GM21381 (cell line): ENCODE results near the gene KCNB1.

ENCODE experiments used
- ATAC-seq: cut with Tn5 transposase; IDR thresholded peaks from one replicate; pipeline ENCODE4 v1.9.1; 2021; ENCODE audit warnings: mild to moderate bottlenecking, moderate library complexity; ENCODE audit not compliant: unreplicated experiment

The KCNB1 gene

DNA sequence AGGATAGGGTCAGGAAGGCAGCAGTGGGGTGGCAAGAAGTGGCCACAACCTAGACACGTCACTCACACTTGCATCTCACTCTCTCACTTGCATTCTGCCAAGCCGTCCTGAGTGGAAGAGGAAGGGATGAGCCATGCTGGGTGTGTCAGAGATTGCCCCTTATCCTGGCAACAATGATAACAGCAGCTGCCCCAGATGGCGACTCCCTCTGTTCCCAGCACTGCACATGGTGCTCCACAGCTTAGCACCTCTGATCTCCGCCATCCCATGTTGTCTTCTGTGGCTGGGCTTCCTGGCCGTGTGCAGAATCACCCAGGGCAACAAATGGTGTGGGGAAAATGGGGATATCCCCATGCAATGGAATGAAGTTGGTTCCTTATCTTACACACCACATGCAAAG, 11.1 kb downstream of the KCNB1 start:
- ATAC-seq = no peak

DNA sequence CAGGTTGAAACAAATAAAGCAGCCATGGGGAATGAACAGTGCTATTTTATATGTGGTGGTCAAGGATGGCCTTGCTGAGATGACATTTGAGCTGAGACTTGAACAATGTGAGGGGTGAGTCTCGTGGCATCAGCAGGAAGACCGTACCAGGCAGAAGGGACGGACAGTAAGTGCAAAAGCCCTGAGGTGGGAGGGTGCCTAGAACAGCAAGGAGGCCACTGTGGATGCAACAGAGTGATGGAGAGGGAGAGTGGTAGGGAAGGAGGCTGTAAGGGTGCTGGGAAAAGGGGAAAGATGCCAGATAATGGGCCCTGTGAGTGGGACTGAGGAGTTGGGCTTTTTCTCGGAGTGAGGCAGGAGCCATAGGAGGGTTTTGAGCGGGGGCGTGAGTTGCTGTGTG, 11.5 kb downstream of the KCNB1 start:
- ATAC-seq = no peak

DNA sequence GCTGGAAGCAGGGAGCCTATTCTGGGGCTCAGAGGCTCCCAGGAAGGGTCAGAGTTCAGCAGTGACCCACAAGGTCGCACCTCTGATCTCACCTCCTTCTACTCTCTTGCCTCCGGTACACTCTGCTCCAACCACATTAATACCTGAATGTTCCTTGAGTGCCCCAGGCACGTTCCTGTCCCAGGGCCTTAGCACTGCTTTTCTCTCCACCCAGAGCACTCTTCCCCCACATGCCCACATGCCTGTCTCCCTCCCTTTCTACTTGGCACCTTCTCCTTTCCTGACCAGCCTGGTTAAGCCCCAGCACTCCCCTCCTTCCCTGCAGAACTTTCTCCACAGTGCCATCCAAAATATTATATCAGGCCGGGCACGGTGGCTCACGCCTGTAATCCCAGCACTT, 13.4 kb downstream of the KCNB1 start:
- ATAC-seq = no peak

DNA sequence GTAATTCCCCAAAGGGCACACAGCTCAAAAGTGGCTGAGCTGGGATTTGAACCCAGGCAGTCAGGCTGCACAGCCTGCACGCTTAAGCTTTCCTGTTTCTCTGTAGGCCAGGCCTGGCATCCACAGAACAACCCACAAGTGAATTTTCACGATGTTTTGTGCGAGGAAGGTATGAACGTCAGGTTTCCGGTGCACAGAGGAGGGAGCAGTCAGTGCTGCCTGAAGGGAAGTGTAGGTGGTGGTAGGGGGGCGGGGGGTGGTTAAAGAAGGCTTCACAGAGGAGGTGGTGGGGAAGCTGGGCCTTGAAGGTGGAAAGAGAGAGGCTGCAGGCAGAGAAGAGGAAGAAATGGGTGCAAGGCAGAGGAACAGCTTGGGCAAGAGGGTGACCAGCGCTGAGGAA, 14.1 kb downstream of the KCNB1 start:
- no peak for ATAC-seq

DNA sequence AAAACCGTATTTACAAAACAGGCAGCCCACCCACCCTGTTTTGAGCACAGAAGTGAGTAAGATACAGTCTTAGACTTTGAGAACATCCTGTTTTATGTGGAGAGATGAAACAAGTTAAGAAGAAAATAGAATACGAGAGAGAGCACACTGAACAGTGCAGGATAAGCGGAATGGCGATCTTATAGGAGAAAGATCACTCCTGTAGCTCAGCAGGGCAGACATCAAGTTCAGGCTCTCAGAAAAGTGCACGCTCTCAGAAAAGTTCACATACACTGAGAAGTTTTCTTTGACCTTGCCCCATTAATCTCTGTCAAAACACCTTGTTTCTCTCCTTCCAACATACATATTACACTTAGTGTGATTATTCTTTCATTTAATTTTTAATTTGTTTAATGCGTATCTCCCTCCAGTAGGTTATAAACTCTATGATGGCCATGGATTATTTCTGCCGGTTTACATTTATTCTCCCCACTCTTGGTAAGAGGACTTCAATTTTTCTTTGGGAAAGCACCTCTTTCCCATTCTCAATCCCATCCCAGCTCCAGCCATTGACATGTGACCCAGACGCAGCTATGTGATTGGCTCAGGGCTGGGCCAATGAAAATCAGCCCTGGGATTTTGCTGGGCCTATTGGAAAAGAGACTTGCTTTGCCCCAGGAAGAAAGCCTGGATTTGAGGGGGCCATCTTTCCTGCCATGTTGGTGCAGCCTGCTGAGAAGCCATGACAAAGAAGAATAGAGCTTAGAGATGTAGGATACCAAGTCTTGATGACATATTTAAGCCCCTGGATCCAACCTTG, 16.2 kb downstream of the KCNB1 start:
- ATAC-seq = no peak

DNA sequence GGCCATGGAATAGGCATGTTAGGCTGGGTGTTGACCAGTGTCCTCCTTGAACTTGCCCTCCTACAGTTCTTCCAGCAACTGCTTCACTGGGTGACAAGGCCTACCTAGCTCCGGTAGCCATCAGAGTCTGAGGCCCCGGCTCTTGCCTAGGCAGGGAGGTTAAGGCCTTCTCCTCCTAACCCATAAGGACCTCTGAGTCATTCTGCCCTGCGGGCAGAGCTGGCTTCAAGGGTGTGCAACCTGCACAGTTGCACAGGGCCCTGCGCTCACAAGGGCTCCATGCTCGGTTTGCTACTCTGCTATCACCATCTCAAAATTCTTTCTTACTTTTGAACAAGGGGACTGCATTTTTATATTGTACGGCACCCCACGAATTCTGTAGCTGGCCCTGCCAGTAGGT, 17.9 kb downstream of the KCNB1 start:
- no peak for ATAC-seq

DNA sequence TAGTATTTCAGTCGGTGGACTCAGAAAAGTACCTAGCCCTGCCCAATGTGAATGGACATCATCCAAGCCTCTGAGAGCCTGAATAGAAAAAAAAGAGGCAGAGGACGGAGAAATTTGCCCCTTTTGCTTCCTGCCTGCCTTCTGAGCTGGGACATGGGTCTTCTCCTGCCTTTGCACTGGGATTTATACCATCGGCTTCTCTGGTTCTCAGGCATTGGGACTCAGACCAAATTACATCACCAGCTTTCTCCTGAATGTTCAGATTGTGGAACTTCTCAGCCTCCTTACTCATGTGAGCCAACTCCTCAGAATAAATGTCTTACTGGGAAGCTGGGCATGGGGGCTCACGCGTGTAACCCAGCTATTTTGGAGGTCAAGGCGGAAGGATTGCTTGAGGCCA, 19.8 kb downstream of the KCNB1 start:
- no peak for ATAC-seq

DNA sequence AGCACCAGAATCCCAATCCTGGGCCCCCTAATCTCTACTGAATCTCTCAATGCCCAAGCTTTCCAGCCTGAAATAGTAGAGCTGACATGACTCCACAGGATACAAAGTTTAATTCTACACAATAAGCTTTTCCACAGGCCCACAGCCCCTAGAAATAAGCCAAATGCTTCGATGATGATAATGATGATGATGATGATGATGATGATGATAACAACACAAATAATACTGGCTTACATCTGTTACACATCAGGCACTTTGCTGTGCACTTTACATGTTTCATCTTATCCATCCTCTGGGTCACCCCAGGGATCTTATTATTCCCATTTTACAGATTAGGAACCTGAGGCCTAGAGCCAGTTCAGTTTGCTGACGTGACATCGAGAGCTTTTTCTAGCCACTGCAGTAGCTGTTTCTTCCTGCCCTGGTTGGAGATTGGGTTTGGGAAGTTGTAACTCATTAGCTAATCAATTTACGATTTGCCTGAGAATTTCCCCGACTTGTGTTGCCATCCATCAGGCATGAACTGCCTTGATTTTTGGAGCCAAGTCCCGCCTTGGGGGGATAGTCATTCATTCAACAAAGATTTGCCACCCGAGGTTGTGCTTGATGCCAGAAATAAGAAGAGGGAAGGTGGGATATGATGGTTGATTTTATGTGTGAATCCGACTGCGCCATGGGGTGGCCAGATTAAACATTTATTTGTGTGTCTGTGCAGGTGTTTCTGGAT, 20.4 kb downstream of the KCNB1 start:
- no peak for ATAC-seq

DNA sequence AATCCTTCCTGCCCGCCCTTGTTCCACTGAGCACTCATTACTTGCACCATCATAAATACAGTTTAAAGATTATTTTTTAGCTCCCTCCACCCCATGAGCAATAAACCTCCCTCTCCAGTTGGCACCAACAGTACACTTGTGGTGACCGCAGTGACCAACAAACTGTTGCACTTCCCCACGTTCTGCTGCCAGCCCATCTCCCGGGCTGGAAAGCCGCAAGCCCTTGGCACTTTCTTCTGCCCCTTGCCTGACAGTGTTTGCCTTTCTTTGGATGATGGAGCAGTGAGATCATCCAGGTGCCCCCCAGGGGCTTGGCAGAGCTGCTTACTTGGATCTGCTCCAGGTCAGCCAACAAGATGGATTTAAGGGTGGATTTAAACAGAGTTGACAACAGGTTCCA, 21.6 kb downstream of the KCNB1 start:
- no peak for ATAC-seq

DNA sequence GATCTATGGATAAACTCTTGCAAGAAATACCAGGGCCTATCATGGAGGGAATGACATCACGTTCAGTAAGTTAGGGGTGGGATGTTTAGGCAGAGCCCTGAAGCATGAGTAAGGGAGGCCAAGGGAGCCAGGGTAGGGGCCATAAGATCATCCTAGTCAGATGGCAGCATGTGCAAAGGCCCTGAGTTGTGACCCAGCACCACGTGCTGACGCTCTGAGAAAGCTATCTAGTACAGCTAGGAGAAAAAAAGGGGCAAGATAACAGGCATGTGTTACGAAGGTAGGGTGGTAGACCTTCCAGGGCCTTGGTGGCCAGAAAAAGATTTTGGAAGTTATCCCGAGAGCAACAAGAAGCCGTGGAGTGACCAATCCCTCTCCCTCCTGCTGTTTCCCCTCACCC, 22.3 kb downstream of the KCNB1 start:
- no peak for ATAC-seq

DNA sequence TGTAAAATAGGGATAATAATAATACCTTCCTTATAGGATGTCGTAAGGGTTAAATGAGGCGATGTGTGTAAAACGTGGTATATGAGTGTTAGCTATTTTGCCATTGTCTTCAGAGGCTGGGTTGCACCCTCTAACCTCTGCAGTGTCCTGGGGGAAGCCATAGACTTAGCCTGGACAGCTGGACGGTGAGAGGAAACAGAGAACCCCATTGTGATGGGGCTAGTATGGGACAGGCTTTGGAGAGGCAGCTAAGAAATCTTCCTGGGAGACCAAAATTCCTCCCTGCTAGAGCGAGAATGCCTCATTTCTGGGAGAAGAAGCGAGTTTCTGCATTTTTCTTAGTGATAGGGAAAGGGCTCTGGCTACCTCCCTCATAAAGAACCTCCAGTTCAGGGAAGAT, 22.8 kb downstream of the KCNB1 start:
- no peak for ATAC-seq

DNA sequence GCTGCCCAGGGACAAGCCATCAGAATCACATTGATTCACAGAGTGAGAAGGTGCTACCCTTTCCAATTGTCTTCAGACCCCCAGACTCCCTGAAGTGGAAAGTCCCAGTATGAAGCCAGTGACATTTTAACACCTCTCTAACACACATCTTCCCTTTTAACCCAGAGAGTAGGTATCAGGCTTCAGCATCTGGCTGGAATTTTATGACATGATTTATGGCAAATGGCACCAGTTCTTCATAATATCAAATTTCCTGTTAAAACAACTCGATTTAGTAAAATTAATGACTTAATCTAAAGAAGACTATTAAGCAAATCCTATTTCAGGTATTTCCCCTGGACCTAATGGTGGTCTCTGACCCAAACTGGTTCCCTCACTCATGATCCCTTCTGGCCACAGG, 25.0 kb downstream of the KCNB1 start:
- ATAC-seq = no peak

DNA sequence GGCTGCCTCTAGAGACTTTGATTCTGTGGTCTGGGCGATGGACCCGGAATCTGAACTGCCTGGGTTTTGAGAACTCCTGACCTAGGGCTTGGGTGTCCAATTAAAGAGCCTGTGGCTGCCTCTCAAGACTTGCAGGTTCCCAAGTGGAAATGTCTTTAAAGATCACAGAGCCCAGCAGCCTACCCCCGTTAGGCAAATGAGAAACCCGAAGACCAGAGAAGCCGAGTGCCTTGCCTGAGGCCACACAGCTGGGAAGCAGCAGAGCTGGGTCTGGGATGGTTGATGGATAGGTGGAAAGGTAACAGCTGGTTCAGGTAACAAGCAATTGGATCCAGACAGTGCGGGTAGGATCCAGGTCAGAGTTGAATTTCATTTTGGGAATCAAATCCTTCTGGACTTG, 25.8 kb downstream of the KCNB1 start:
- ATAC-seq = no peak

DNA sequence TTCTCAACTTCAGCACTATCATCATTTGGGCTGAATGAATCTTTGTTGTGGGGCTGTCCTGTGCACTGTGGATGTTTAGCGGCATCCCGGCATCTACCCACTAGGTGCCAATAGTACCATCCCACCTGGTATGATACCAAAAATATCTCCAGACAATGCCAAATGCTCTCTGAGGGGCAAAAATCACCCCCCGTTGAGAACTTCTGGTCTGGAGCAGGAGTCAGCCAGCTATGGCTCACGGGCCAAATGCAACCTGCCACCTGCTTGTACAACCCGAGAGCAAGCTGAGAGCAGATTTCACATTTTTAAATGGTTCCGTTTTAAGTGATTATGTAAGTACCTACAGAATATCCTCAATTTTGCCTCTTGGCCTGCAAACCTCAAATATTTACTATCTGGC, 26.8 kb downstream of the KCNB1 start:
- ATAC-seq = no peak

DNA sequence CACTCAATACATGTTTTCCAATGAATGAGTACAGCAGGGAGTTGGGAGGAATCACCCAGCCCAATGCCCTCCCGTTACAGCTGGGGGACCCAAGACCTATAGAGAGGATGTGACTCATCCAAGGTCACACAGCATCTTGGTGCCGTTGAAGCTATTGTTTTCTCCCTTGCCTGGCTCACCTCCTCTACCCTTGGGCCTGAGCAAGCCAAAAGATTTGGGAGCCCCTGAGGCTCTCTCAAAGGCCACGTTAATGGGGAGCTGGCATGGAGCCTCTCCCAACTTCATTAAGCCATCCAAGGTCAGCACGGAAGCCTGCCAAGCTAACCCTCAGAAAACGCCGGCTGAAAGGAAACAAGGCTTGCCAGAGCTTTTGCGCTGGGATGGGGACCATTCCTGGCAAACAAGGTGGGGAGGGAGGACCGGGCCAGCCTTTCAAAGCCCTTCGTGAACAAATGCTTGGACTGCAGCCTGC, 30.4 kb downstream of the KCNB1 start:
- ATAC-seq = no peak

DNA sequence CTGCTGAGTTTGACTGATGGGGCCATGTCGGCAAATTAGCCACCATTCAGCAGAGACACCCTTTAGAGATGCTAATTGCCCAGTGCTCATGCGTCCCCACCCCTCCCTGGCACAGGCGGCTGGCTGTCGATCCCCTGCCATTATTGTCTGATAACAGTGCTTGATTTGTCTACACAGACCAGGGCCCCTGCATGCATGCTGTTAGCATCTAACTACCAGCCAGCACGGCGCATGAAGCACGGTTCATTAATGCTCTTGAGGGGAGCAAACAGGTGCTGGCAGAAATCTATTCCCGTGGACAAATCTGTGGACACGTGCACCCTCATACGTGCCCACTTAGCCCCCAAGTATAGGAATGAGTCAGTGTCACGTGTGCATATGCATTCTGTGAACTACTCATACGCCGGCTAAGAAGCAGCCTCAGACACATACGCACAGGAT, 32.2 kb downstream of the KCNB1 start:
- no peak for ATAC-seq

DNA sequence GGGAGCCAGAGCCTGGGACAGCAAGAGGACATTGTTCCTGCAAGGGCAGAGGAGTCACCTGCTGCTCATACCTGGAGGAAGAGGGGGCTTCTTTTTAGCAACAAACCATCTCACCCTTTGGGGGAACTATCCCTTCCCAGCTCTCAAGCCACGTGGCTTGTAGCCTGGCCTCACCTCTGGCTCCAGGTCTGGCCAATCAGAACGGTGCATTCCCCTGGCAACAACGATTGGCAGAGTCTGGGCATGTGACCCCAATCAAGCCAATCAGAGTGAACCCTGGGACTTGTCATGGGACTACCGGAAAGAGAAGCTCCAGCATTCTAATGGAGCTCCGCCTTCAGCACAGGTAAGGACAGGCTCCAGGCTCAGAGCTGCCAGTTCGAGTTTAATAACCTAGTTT, 33.6 kb downstream of the KCNB1 start:
- ATAC-seq = no peak

DNA sequence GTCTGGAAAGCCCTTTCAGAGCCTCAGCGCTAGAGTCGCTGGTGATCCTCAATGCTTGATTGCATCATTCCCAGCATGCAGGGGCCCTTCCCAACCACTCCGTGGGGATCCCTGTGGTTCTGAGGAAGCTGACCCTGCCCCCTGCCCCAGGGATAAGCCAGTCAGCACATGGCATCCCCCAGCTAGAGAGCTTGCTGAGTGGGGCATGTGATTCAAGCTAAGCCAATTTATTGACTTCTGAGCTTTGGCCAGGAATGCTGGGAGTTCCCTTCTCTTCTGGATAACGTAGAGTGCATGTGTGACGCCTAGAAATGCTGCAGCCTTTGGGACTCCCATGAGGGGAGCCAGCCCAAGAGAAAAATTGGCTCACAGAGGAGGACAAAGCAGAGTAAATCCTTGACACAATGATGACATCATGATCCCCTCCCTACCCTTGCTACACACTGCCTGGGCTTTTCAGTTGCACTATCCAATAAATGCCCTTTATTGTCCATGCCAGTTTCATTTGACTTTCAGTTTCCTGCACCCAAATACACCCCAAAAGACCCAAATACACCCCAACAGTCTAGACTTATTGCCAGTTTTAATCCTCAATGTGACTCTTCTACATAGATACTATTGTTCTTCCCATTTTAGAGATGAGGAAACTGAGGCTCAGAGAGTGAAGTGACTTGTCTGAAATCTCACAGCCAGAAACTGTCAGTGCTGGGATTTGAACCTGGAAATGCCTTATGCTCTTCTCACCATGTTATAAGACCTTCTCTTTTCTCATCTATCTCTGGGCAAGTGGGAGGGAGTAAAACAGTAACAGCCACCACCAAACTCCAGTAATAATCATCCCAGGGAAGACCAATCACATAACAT, 34.3 kb downstream of the KCNB1 start:
- no peak for ATAC-seq

DNA sequence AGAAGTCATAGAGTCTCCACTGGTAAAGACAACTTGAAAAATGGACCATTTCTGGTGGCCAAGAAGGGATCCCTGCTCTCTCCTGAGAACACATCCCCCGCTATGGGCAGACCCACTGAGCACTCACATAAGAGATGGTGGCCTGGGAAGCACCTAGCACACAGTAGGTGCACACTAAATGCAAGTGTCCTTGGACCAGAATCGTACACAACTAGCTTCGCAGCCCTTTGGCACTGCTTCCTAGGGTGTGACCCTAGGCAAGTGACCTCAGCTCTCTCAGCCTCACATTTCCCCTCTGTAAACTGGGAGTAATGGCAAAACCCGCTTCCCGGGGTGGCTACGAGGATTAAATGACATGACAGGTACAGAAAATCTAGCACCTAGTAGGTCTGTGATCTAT, 35.1 kb downstream of the KCNB1 start:
- no peak for ATAC-seq

DNA sequence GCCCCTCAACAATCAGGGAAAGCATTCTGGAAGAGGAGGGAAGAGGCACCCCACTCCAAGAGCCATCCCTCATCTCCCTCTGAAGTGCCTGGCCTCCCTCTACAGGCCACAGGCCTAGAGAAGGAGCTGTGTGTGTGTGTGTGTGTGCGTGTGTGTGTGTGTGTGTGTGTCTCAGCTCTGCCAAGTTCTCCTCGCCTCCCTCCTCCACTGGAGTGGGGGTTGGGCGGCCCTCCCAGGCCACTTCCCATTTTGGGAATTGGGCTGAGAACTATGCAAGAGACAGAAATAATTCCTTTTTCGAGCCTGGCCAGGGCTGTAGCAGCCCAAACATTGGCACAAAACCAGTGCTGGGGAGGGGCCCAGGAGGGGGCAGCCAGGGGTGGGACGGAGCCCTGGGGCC, 35.7 kb downstream of the KCNB1 start:
- ATAC-seq = no peak

DNA sequence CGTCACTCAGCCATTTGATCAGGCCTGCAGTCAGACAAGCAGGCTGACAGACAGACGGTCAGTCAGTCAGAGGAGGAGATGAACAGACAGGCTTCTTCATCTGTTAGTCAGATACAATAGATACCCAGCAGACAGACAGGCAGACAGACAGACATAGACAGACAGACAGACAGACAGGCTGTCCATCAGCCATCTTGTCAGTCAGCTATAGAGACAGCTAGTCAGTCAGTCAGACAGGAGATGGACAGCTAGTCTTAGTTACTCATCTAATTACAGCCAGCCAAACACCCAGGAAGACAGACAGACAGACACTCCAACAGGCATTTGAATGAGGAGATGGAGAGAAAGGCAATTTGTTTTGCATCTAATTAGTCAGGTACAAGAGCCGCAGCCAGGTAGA, 36.4 kb downstream of the KCNB1 start:
- ATAC-seq = no peak

DNA sequence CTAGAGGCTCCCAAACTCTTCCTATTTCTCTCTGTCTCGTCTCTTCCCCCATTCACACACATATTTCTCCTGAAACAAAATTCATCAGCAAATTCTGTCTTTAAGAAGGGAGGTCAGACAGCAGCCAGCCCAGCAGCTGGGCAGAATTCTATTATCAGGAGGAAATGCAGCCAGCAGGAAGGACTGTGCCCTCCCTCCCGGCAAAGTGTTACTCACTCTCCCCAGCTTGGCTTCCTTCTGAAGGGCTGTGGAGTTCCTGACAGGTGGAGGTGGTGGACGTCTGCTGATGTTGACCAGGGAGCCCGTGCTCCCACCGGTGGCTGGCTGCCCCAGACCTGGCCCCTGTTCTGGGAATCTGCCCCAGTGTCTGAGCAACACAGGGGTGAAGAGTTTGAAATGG, 37.3 kb downstream of the KCNB1 start:
- no peak for ATAC-seq
